ENCODE data around the gene BRD1.
"Not testable (repeated sequence)": the region's sequence is repeated elsewhere in the genome, so short reads cannot be mapped to it uniquely, and the experiment has no call there.

Gene BRD1

GRCh38 chr22:49781886-49782285, 45.8 kb downstream of the BRD1 start:
- DNase-seq = not testable (repeated sequence)

DNA sequence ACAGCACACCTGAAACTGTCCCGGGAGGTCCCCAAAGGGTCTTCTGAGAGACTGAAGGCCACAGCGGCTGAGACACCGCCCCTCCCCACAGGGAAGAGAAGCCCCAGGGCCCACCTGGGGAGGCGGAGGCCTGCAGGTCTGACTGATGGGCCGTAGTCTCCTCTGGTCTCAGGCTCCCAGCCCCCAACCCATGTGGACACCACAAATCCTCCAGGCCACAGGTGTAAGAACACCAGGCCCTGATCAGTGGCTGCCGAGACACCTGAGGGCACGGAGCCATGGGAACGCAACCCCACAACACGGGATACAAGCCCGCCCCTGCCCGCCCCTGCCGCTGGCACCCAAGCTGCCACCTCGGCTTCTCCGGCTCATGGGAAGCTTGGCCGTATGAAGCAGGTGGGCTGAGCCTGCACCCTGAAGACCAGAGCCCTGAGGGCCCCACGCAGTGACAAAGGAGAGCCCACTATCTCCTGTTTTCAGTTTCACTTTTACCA, 46.3 kb downstream of the BRD1 start:
- no peak for DNase-seq

DNA sequence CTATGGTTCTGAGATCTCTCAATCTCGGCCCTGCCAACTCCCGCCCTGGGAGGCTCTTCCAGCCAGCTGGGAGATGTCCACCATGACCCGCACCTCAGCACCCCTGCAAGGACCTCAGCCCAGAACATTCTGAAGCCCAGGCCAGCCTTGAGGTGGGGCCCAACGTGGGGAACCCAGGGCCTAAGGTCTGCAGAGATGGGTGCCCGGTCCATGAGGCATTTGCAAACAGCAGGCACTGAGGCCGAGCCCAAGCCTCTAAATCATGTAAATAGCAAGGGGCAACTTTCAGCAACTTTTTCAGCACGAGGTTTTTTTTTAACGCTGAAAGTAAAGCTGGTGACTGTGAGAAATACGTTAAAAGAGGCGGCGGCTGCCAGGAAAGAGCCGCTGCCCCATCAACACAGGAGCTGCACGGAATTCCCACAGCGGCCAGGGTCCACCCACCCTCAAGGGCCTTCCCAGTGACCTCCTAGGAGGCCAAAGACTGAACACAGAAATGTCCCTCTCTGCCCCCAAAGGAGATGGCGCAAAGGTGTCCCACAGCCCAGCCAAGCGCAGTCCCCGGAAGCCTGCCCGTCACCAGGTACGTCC, 46.9 kb downstream of the BRD1 start:
- DNase-seq = no peak

DNA sequence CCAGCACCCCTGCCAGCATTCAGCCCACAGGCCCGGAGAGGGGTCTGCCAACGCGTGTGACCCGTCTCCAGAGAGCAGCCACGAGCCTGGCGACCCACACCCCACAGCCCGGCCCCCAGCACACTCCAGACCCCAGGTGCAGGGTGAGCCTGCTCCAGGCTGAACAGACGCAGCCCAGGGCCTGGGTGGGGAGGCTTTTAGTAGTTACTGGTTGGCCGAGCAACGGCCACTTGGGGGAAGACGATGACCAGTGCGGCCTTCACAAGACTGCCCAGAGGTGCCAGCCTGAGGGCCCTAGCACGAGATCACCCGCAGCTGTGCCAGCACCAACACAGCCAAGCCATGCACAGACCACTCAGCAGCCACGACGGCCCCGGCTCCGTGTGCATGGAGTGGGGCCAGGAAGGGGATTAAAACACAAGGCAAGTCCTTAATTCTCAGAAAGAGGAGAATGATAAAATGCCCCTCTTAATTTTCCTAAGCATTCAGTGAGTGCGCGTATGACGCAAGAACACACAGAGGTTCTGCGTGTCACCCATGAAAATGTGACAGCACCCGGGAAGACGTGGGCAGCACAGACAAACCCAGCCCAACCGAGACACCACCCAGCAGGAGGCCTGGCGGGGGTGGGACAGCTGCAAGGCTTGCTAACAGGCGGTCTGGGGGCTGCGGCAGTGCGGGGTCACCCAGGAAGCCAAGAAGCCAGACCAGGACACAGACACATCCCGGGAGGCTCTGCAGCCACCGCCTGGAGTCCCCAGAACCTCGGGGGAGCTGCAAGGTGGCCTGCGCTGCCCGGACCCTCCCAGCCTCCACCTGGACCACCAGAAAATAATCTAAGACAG, 47.6 kb downstream of the BRD1 start:
- DNase-seq = no peak

DNA sequence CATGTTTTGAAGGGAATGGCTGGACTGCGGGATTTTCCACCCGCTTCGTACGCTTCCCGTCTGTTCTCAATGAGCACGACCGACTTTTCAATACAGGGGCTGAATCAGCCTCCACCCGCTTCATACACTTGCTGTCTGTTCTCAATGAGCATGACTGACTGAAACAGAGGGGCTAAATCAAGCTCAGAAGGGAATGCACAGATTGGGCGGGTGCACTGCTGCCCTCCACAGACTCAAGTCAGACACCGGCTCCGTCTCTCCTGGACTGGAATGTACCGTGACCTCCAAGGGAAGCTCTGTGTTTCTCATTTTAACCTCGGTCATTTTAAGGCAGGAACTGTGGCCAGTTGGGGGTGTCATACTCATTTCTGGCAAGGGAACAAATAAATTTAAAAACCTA, 48.5 kb downstream of the BRD1 start:
- DNase-seq = no peak

DNA sequence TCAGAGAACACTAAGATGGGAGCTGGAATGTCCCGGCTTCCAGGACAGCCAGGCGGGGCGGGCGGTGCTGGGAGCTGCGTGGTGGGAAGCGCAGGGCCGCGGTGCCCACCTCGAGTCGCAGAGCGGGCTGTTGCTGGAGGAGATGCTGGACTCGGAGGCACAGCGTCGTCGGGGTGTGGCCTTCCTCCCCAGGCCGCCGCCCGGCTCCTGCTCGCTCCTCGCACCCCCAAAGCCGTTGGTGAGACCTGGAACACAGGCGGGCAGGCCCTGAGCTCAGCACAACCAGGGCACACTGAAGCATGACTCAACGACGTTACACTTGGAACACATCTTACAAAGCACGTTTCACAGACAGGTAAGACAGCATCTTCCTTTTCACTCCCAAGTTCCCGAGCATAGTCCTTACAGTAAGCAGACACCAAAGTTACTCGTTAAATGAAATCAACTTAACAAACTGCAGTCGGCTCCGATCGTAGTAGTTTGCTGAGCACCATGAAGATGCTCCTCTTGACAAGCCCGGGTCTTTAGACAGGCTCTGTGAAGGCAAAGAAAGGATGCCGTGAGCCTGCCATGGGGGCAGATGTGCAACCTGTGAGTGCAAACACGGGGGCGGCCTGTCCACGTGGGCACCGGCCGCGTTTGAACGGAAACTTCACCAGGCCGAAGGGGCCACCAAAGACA, 50.0 kb downstream of the BRD1 start:
- DNase-seq = no peak

DNA sequence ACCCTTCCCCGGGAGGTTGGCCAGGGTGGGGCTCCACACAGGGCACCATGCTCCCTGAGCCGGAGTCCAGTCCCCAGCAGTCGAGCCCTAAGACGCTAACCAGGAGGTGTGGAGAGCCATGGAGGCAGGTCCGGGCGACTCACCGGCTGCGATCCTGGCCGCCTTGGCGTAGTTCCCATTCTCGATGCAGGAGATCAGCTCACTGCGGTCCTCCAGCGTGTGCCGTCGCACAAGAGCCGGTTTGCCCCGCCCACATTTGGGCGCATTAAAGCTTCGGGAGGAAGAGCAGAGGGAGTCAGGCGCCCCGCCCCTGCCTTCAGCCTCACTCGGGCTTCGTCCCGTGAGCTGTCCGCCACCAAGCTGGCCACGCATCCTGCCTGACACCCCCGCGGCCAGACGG, 50.8 kb downstream of the BRD1 start:
- no peak for DNase-seq

- no peak for DNase-seq
These were observed 51.7 kb downstream of the BRD1 start for GRCh38 chr22:49775867-49776511.

DNA sequence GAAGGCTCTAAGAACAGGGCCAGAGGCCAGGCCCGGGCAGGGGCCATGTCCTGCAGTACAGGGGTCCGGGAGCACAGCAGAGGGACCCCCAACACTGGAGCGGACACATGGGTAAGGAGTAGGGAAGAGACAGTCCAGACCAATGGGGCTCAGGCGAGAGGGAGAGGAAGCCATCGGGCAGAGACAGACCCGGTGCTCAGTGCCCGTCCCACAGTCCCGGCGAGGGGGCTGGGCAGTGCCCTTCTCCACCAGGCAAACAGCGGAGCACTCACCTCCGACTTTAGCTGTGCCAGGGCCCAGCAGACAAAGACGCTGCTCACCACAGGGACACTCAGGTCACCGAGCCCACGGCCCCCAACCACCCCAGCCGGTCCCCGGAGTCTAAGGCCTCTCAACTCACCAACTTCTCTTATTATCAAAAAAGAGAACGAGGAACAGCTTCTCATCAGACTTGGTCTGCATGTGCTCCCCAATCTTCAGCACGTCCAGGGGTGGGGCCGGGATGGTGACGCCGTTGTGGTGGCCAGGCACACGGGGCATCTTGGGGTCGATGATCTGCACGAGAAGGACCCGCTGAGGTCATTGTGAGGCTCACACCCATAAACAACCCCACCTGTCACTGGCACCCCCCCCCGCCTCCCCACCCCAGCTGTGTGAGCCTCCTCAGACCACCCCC, 52.3 kb downstream of the BRD1 start:
- DNase-seq = no peak

DNA sequence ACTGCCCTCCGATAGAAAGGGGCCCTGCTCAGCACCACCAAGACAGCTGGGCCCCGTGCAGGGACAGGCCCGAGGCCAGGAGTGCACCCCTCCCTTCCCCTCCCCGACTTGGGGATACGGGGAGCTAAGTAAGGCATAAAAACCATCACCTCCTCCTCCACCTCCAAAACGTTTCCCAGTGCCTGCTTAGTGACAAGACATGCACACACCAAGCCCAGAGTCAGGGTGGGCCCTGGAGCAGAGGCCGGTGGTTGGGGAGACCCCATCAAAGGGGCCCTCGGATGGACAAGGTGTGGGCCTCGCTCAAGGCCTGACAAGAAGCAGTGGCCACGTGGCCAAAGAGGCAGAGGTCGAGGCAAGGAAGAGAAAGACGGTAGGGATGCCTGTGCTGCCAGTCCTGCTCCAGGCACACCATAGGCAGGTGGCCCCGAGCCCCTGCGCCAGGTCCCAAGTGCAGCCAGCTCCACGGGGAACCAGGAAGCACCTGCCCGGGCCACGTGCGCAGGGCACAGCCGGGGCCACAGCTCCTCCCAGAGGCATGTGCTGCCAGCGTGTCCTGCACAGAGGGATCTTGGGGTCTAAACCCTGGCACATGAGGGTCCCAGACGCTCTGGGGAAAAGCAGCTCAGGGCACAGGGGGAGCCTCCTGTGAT, 53.0 kb downstream of the BRD1 start:
- no peak for DNase-seq

GRCh38 chr22:49774046-49774445, 53.6 kb downstream of the BRD1 start:
- no peak for DNase-seq

- no peak for DNase-seq
These were observed 54.1 kb downstream of the BRD1 start for GRCh38 chr22:49773531-49773930.

DNA sequence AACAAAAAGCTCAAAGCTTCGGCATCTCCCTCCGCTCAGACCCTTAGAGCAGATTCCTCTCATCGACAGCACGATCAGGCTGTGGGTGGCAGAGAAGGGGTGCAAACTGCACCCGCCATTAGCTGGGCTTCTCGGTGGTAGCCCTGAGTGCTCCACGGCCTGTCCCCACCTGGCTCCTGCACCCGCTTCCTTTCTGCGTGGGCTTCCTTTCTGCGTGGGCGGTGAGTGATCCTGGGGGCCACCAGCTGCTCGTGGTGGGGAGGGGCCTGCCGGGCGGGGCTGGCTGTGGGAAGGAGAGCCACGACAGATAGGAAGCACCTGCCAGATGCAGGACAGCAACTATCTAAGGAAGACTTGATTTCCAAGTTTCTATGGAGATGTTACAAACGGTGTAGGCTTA, 55.0 kb downstream of the BRD1 start:
- DNase-seq = no peak

- no peak for DNase-seq
These were observed 56.2 kb downstream of the BRD1 start for GRCh38 chr22:49771266-49772065.

GRCh38 chr22:49770547-49771265, 57.0 kb downstream of the BRD1 start:
- no peak for DNase-seq

- no peak for DNase-seq
These were observed 57.8 kb downstream of the BRD1 start for GRCh38 chr22:49769691-49770546.

- no peak for DNase-seq
These were observed 58.6 kb downstream of the BRD1 start for GRCh38 chr22:49768951-49769690.

GRCh38 chr22:49768077-49768910, 59.4 kb downstream of the BRD1 start:
- no peak for DNase-seq
